PC-3 (cell line): Measurements from ENCODE around the gene CAMTA1.

ENCODE experiments used
- CTCF ChIP-seq: fragments of 300-600 bp; sonication (generic); conservative IDR thresholded peaks from 2 replicates; pipeline ENCODE4 v1.5.1; 2017; ENCODE audit warnings: antibody characterized with exemption, low read depth, mild to moderate bottlenecking, low read length
- EZH2 ChIP-seq: fragments of 300-600 bp; sonication (generic); IDR thresholded peaks from one replicate; pipeline ENCODE4 v1.6.1; 2017; ENCODE audit warnings: antibody characterized with exemption, mild to moderate bottlenecking, low read length; ENCODE audit not compliant: unreplicated experiment
- EZH2phosphoT487 ChIP-seq: fragments of 300-600 bp; sonication (generic); IDR thresholded peaks from 2 replicates; pipeline ENCODE4 v1.6.1; 2018; ENCODE audit warnings: mild to moderate bottlenecking, antibody characterized with exemption, low read length, borderline replicate concordance

GRCh38 chr1:7755448-7755847 is 970.2 kb downstream of the CAMTA1 start:
- TF ChIP-seq CTCF (peak; percentile 56), EZH2phosphoT487 (no peak), EZH2 (no peak)
